Calu3 (cell line): ENCODE data around the gene EIF3K. TPM values are rescaled to one million over a fixed set of nuclear protein-coding genes. Genes with fewer than 3 reads are reported as not detected.

Experiments used
- BruUV-seq: library from RNA; stranded (reverse); fragments of 400-500 nt; replicated peaks from 2 replicates; lab custom pipeline; 2021; lab: Mats Ljungman, UMichigan
- CTCF ChIA-PET: fragments of 300-600 bp; sonication (Branson Sonifier 250); formaldehyde crosslinking; loops from one replicate; lab custom pipeline; 2022; ENCODE audit warnings: antibody characterized with exemption; lab: Charles Lee
- DNase-seq: peaks from one replicate; pipeline ENCODE4 v3.0.0; 2022
- H3K27ac Mint-ChIP-seq: one replicate; pipeline ENCODE4 v1.8.0; 2022; ENCODE audit warnings: mixed read lengths; ENCODE audit not compliant: unreplicated experiment
- H3K27me3 Mint-ChIP-seq: one replicate; pipeline ENCODE4 v1.8.0; 2022; ENCODE audit warnings: mixed read lengths; ENCODE audit not compliant: unreplicated experiment
- H3K36me3 Mint-ChIP-seq: one replicate; pipeline ENCODE4 v1.8.0; 2022; ENCODE audit warnings: mild to moderate bottlenecking, moderate library complexity, mixed read lengths; ENCODE audit not compliant: insufficient read depth, unreplicated experiment
- H3K4me1 Mint-ChIP-seq: one replicate; pipeline ENCODE4 v1.8.0; 2022; ENCODE audit warnings: mild to moderate bottlenecking, low read depth, mixed read lengths; ENCODE audit not compliant: unreplicated experiment
- H3K4me3 Mint-ChIP-seq: one replicate; pipeline ENCODE4 v1.8.0; 2022; ENCODE audit warnings: mild to moderate bottlenecking, low read depth, moderate library complexity, mixed read lengths; ENCODE audit not compliant: unreplicated experiment
- H3K9me3 Mint-ChIP-seq: one replicate; pipeline ENCODE4 v1.8.0; 2022; ENCODE audit warnings: low read depth, mixed read lengths; ENCODE audit not compliant: unreplicated experiment
- intact Hi-C: fragments of 100-400 bp; cut with micrococcal nuclease; formaldehyde crosslinking; loops from one replicate; pipeline ENCODE4 v1.10.0; 2022; ENCODE audit not compliant: unreplicated experiment
- total RNA-seq: library from RNA; stranded (reverse); gene quantifications from 2 replicates; pipeline ENCODE4 v1.2.3, GENCODE V29; 2022
- TF ChIP-seq, protein P1 (sequence below): fragments of 200-600 bp; IDR thresholded peaks from one replicate; pipeline ENCODE4 v1.8.0; 2022; ENCODE audit warnings: antibody characterized with exemption; ENCODE audit not compliant: unreplicated experiment

The EIF3K gene
- total RNA-seq, 1 experiment from 2014 or later: 334 TPM

DNA sequence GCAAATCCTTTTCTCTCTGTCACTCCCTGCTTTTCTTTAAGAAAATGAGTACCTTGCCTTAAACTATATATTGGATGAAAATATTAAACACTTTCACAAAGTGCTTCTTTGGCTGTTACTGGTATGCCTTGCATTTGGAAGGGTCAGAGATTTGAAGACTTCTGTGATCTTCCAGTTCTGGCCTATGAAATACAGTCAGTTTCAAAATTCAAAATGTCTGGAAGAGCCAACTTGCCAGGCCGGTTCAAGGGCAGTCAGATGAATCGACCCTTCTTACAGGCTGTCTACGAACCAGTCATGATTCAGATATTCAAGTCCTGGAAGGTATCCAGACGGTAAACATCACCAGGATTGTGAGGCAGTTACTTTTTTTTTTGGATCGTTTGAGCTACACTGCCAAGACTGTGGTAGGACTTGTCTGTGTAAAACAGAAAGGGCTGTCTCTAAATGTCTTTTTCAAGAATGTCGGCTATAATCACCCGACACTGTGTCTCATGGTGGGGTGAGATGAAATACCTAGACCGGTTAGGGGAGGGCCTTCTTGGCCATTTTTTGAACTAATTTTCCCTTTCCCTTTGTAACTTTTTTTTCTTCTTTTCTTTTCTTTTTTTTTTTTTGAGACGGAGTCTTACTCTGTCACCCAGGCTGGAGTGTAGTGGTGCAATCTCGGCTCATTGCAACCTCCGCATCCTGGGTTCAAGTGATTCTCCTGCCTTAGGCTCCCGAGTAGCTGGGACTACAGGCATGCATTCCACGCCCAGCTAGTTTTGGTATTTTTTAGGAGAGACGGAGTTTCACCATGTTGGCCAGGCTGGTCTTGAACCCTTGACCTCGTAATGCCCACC is 39.7 kb downstream of the EIF3K start:
- CTCF ChIA-PET: interaction anchor here (0.5 to 2.1 kb wide), 13 partner anchors 8 to 432 kb away, joined by 3 to 22 read pairs (median 5); partner anchors contain the start of gene FAM98C
- intact Hi-C loops: loop anchor here (2.0 to 5.0 kb wide), 2 partner anchors 34 to 174 kb away; partner anchors contain the start of gene ECH1
- BruUV-seq: TSS peak; percentile 58

DNA sequence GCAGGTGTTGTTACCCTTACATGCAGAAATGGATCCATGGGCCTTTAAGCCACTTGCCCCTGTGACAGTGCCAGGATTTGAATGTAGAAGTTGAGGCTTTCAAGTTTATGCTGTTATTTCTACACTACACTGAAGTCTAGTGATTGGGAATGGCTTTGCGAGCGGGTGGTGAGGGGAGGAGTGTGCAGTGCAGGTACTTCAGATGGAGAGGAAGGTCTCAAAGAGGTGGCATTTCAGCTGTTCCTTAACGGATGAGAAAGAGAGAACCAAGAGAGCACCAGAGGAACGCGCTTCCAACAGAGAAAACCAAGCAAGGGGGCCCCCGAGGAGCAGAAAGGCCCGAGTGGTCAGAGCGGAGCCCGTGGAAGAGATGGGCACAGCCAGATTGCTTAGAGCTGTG is 41.7 kb downstream of the EIF3K start:
- no TSS peak for BruUV-seq
- peak overlapping the region; percentile 99 for H3K4me3 Mint-ChIP-seq
- H3K27ac Mint-ChIP-seq: peak overlapping the region; percentile 100
- peaks cover 98% of the 10 kb centered on the region for H3K36me3 Mint-ChIP-seq
- DNase-seq: no peak
- no peaks in the 10 kb centered on the region for H3K9me3 Mint-ChIP-seq
- CTCF ChIA-PET: interaction anchor here (1.0 to 1.9 kb wide), 3 partner anchors 12 to 62 kb away, joined by 3 to 8 read pairs (median 5); partner anchors contain the start of gene ACTN4
- TF ChIP-seq, protein P1, sequence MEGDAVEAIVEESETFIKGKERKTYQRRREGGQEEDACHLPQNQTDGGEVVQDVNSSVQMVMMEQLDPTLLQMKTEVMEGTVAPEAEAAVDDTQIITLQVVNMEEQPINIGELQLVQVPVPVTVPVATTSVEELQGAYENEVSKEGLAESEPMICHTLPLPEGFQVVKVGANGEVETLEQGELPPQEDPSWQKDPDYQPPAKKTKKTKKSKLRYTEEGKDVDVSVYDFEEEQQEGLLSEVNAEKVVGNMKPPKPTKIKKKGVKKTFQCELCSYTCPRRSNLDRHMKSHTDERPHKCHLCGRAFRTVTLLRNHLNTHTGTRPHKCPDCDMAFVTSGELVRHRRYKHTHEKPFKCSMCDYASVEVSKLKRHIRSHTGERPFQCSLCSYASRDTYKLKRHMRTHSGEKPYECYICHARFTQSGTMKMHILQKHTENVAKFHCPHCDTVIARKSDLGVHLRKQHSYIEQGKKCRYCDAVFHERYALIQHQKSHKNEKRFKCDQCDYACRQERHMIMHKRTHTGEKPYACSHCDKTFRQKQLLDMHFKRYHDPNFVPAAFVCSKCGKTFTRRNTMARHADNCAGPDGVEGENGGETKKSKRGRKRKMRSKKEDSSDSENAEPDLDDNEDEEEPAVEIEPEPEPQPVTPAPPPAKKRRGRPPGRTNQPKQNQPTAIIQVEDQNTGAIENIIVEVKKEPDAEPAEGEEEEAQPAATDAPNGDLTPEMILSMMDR: no peak
- intact Hi-C loops: no loop called here
- H3K4me1 Mint-ChIP-seq: peaks cover 91% of the 10 kb centered on the region
- no peaks in the 10 kb centered on the region for H3K27me3 Mint-ChIP-seq

More for the DNA sequence above, 39.7 kb downstream of the EIF3K start:
- no peaks in the 10 kb centered on the region for H3K27me3 Mint-ChIP-seq
- H3K36me3 Mint-ChIP-seq: peaks cover 100% of the 10 kb centered on the region
- peaks cover 91% of the 10 kb centered on the region for H3K4me1 Mint-ChIP-seq
- peak overlapping the region; percentile 99 for H3K4me3 Mint-ChIP-seq
- no peaks in the 10 kb centered on the region for H3K9me3 Mint-ChIP-seq
- H3K27ac Mint-ChIP-seq: peak overlapping the region; percentile 100
- peak; percentile 84 for DNase-seq
- TF ChIP-seq, protein P1: no peak

DNA sequence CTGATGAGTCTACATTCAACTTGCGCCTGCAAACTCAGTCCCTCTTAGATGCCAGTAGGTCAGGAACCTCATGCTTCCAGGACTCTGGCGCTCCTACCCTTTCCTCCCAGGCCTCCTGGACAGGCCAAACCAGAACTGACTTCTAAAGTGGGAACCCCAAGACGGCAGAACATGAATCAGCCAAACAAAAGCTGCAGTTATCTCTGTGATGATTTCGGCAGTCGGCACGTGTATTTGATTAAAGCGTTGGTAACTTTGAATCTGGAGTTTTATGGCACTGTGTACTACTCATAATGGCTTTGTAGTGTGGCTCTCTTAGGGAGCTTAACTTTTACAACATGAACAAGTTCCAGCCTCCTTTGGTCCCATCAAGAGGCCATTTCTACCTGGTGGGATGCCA is 42.1 kb downstream of the EIF3K start:
- intact Hi-C loops: no loop called here
- H3K4me3 Mint-ChIP-seq: peak overlapping the region; percentile 99
- H3K9me3 Mint-ChIP-seq: no peaks in the 10 kb centered on the region
- peak overlapping the region; percentile 100 for H3K27ac Mint-ChIP-seq
- H3K36me3 Mint-ChIP-seq: peaks cover 98% of the 10 kb centered on the region
- no peaks in the 10 kb centered on the region for H3K27me3 Mint-ChIP-seq
- TF ChIP-seq, protein P1: no peak
- DNase-seq: no peak
- CTCF ChIA-PET: interaction anchor here (1.3 to 1.9 kb wide), 3 partner anchors 10 to 32 kb away, joined by 3 to 8 read pairs (median 5); partner anchors contain the start of gene ACTN4
- no TSS peak for BruUV-seq
- H3K4me1 Mint-ChIP-seq: peaks cover 91% of the 10 kb centered on the region

DNA sequence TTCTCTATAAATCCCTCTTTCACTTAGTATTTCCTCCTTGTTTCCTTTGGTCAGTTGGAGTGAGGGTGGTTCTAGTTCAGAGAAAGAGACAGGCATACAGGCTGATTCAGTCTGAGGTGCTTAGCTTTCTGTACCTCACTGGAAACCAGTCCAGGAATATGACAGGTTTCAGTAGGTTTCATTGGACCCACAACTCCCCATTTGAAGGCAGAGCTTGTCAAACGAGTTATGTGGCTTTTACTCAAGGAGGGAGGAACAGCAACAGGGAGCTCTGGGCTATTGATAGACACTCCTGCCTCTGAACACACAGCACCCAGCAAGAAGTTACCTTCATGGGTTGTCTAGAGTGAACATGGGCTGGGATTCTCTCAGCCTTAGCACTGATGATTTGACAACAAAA is 43.0 kb downstream of the EIF3K start:
- no peaks in the 10 kb centered on the region for H3K27me3 Mint-ChIP-seq
- peak overlapping the region; percentile 99 for H3K4me3 Mint-ChIP-seq
- H3K27ac Mint-ChIP-seq: peak overlapping the region; percentile 100
- H3K9me3 Mint-ChIP-seq: no peaks in the 10 kb centered on the region
- peaks cover 93% of the 10 kb centered on the region for H3K4me1 Mint-ChIP-seq
- CTCF ChIA-PET: interaction anchor here (0.7 to 1.9 kb wide), 9 partner anchors 9 to 272 kb away, joined by 3 to 8 read pairs (median 3); partner anchors contain the start of gene ACTN4
- peak; percentile 78 for DNase-seq
- TF ChIP-seq, protein P1: no peak
- intact Hi-C loops: no loop called here
- no TSS peak for BruUV-seq
- H3K36me3 Mint-ChIP-seq: peaks cover 98% of the 10 kb centered on the region
